ENCODE measurements around the gene DPCD.

DNA sequence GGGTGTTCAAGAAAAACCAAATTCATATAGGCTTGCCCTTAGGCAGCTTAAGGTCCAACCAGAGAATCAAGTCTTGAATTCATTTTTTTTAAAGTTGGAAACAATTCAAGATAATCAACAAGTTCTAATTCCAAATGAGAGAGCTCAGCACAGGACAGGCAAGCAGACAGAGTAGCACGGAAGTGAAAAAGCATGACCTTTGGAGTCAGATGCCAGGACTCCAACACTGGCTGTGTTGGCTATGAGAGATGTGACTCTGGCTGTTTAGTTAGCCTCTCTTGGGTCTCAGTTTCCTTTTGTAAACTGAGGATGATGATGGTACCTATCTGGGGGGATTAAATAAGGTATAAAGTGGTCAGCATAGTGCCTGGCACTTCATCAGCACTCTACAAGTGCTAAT lies 57.5 kb downstream of the DPCD start:
- TF ChIP-seq POLR2A (IDR thresholded peaks at IDR 0.05; ENCODE audit: low read length): no peak
- TF ChIP-seq GATA1 (IDR thresholded peaks at IDR 0.05; ENCODE audit: low read depth, low read length): no peak
